HepG2 (cell line): ENCODE results near the gene GGA1. TPM values are rescaled to one million over a fixed set of nuclear protein-coding genes. Genes with fewer than 3 reads are reported as not detected.

ENCODE experiments used
- ATAC-seq: fragments of 200-7000 bp; cut with Tn5 transposase; 3 replicates; pipeline ENCODE4 v1.9.1; 2020; ENCODE audit warnings: mild to moderate bottlenecking, moderate library complexity
- BruUV-seq: library from RNA; stranded (reverse); fragments of 400-500 nt; replicated peaks from 2 replicates; lab custom pipeline; 2021; lab: Mats Ljungman, UMichigan
- CTCF ChIA-PET: fragments of 300-600 bp; formaldehyde crosslinking; extraction: SDS; loops from one replicate; lab custom pipeline; 2021; ENCODE audit warnings: low total read pairs, inconsistent platforms, low intra/inter-chr PET ratio; lab: Yijun Ruan, JAX
- POLR2A ChIA-PET: fragments of 350-600 bp; sonication (Branson Sonifier 250); formaldehyde crosslinking; loops from one replicate; lab custom pipeline; 2020; ENCODE audit warnings: antibody characterized with exemption, inconsistent platforms; lab: Yijun Ruan, JAX
- DNase-seq: peaks from one replicate; pipeline ENCODE4 v3.0.0-alpha.2; 2015; ENCODE audit warnings: low spot score
- FAIRE-seq: peaks from 3 replicates; lab custom pipeline; 2011; peaks lifted over from hg19 to GRCh38; lab: Jason Lieb, UNC
- H2AFZ ChIP-seq: one replicate; pipeline ENCODE4 v1.6.1; 2011; ENCODE audit warnings: low read length, inconsistent platforms
- H3K27ac ChIP-seq: fragments of 300-600 bp; 3 replicates; pipeline ENCODE4 v1.8.0; 2011; ENCODE audit warnings: mixed run types, mild to moderate bottlenecking, mixed read lengths, low read length, inconsistent platforms; ENCODE audit not compliant: insufficient read depth; ENCODE audit errors: extremely low read length
- H3K27me3 ChIP-seq, 2 experiments: fragments of 200-600 bp in 1 of 2; 2 replicates in 1 of 2; 3 replicates in 1 of 2; pipeline versions ENCODE4 v1.6.0 to v1.8.0; 2011; ENCODE audit warnings: low read length in 2 of 2, mild to moderate bottlenecking in 2 of 2, moderate library complexity in 2 of 2, inconsistent platforms in 1 of 2; ENCODE audit not compliant: insufficient read depth in 2 of 2, control insufficient read depth in 1 of 2
- H3K36me3 ChIP-seq, 2 experiments: fragments of 200-600 bp in 1 of 2; replicated peaks in 1 of 2; 2 replicates in 1 of 2; 3 replicates in 1 of 2; pipeline versions ENCODE4 v1.5.1 to v1.8.0; 2011; ENCODE audit warnings: low read length in 2 of 2, inconsistent platforms in 1 of 2; ENCODE audit not compliant: insufficient read depth in 2 of 2, control insufficient read depth in 1 of 2
- H3K4me1 ChIP-seq: 2 replicates; pipeline ENCODE4 v1.5.1; 2012; ENCODE audit warnings: low read length, inconsistent platforms; ENCODE audit not compliant: insufficient read depth
- H3K4me2 ChIP-seq: 2 replicates; pipeline ENCODE4 v1.6.0; 2011; ENCODE audit warnings: low read depth, low read length, inconsistent platforms
- H3K4me3 ChIP-seq, 3 experiments: fragments of 200-600 bp in 1 of 3; sonication (generic), shearing (Covaris generic) in 1 of 3; replicated peaks in 1 of 3; 2 replicates each; pipeline ENCODE4 v1.5.1; 2011 to 2016; ENCODE audit warnings: low read length in 3 of 3, inconsistent platforms in 2 of 3, low read depth in 2 of 3, mild to moderate bottlenecking in 2 of 3, control low read depth in 1 of 3, mixed read lengths in 1 of 3; ENCODE audit not compliant: insufficient read depth in 1 of 3
- H3K79me2 ChIP-seq: one replicate; pipeline ENCODE4 v1.6.1; 2011; ENCODE audit warnings: low read length, inconsistent platforms; ENCODE audit not compliant: insufficient read depth
- H3K9ac ChIP-seq: 2 replicates; pipeline ENCODE4 v1.6.0; 2011; ENCODE audit warnings: mild to moderate bottlenecking, low read depth, low read length, inconsistent platforms; ENCODE audit not compliant: insufficient read depth
- H3K9me3 ChIP-seq: 2 replicates; pipeline ENCODE4 v1.5.1; 2012; ENCODE audit warnings: mild to moderate bottlenecking, low read length
- H4K20me1 ChIP-seq: 2 replicates; pipeline ENCODE4 v1.6.0; 2011; ENCODE audit warnings: inconsistent platforms, mild to moderate bottlenecking, low read length, moderate library complexity; ENCODE audit not compliant: insufficient read depth
- BRCA1 ChIP-seq: sonication (generic); formaldehyde crosslinking; IDR thresholded peaks from 2 replicates; pipeline ENCODE4 v1.4.0; 2020; ENCODE audit warnings: missing genetic modification reagents
- GATAD2A ChIP-seq: IDR thresholded peaks from 2 replicates; pipeline ENCODE4 v1.6.1; 2016
- HNF1B ChIP-seq: sonication (generic); formaldehyde crosslinking; IDR thresholded peaks from 2 replicates; pipeline ENCODE4 v1.5.1; 2020; ENCODE audit warnings: mild to moderate bottlenecking, moderate library complexity, missing genetic modification reagents
- PAWR ChIP-seq: sonication (generic); formaldehyde crosslinking; IDR thresholded peaks from 2 replicates; pipeline ENCODE4 v1.4.0; 2020; ENCODE audit warnings: missing genetic modification reagents, mild to moderate bottlenecking, borderline replicate concordance
- PAXIP1 ChIP-seq: sonication (generic); formaldehyde crosslinking; conservative IDR thresholded peaks from 2 replicates; pipeline ENCODE4 v1.4.0; 2020; ENCODE audit warnings: mild to moderate bottlenecking, missing genetic modification reagents, moderate library complexity
- PREB ChIP-seq: sonication (generic); formaldehyde crosslinking; IDR thresholded peaks from 2 replicates; pipeline ENCODE4 v1.4.0; 2020; ENCODE audit warnings: missing genetic modification reagents
- PRMT3 ChIP-seq: sonication (generic); formaldehyde crosslinking; IDR thresholded peaks from 2 replicates; pipeline ENCODE4 v1.8.1; 2022; ENCODE audit warnings: low read depth, mild to moderate bottlenecking, moderate library complexity, missing genetic modification reagents, borderline replicate concordance
- TBP ChIP-seq: sonication (generic); formaldehyde crosslinking; IDR thresholded peaks from 2 replicates; pipeline ENCODE4 v1.5.0; 2020; ENCODE audit warnings: missing genetic modification reagents
- ZFY ChIP-seq: sonication (generic); formaldehyde crosslinking; IDR thresholded peaks from 2 replicates; pipeline ENCODE4 v1.4.0; 2020; ENCODE audit warnings: missing genetic modification reagents
- ZNF430 ChIP-seq: sonication (generic); formaldehyde crosslinking; IDR thresholded peaks from 2 replicates; pipeline ENCODE4 v1.9.0; 2021; ENCODE audit warnings: mild to moderate bottlenecking, missing genetic modification reagents
- ZNF501 ChIP-seq: sonication (generic); formaldehyde crosslinking; IDR thresholded peaks from 2 replicates; pipeline ENCODE4 v1.5.1; 2020; ENCODE audit warnings: mild to moderate bottlenecking, moderate library complexity, missing genetic modification reagents
- ZNF512 ChIP-seq: sonication (generic); formaldehyde crosslinking; IDR thresholded peaks from 2 replicates; pipeline ENCODE4 v1.4.0; 2020; ENCODE audit warnings: mild to moderate bottlenecking, missing genetic modification reagents
- ZNF572 ChIP-seq: sonication (generic); formaldehyde crosslinking; IDR thresholded peaks from 2 replicates; pipeline ENCODE4 v1.5.1; 2020; ENCODE audit warnings: mild to moderate bottlenecking, missing genetic modification reagents
- ZNF639 ChIP-seq: conservative IDR thresholded peaks from 2 replicates; pipeline ENCODE4 v1.6.1; 2018; ENCODE audit warnings: missing genetic modification reagents
- ZSCAN12 ChIP-seq: sonication (generic); formaldehyde crosslinking; IDR thresholded peaks from 2 replicates; pipeline ENCODE4 v1.9.0; 2021; ENCODE audit warnings: mild to moderate bottlenecking, missing genetic modification reagents
- WGBS: methylation state at CpG from one replicate; pipeline ENCODE4 v1.1.6; 2017; ENCODE audit warnings: low lambda C conversion rate; 5-methylcytosine and 5-hydroxymethylcytosine counted together
- in situ Hi-C: cut with HindIII; loops from 2 replicates; pipeline ENCODE4 v1.10.0; 2017; ENCODE audit warnings: low pct_unique_long_range_greater_than_20kb; ENCODE audit not compliant: extremely low pct_ligation_motif_present
- intact Hi-C: fragments of 100-400 bp; cut with micrococcal nuclease; formaldehyde crosslinking; loops from one replicate; pipeline ENCODE4 v1.10.0; 2022; ENCODE audit not compliant: unreplicated experiment
- polyA plus RNA-seq, 8 experiments: library from polyadenylated mRNA; depleted of rRNA in 3 of 8; stranded (reverse) in 7 of 8; unstranded in 1 of 8; fragments of >200 nt; fragmentation: Illumina TruSeq in 4 of 8; extraction: Trizol in 4 of 8; gene quantifications; 2 replicates each; pipeline versions ENCODE4 v1.2.1 to v1.2.3, GENCODE V29; 2011 to 2016; ENCODE audit warnings: low read depth in 4 of 8, missing spikeins in 1 of 8, mixed read lengths in 1 of 8; ENCODE audit not compliant: insufficient read depth in 1 of 8
- total RNA-seq, 5 experiments: library from RNA; depleted of rRNA; stranded (reverse); fragments of >200 nt; fragmentation: Illumina TruSeq; extraction: Trizol; gene quantifications; 2 replicates each; pipeline ENCODE4 v1.2.3, GENCODE V29; 2016; ENCODE audit warnings: low read depth in 1 of 5

GGA1 gene
- total and polyA plus RNA-seq, 2 of the 13 experiments (the other 11 are each of a cell fraction or from before 2014, with no cell fraction given) = 29.1 to 87.2 TPM

GRCh38 chr22:37641561-37641949 lies 32.9 kb downstream of the GGA1 start:
- Histone ChIP-seq H2AFZ (no peak overlapping the region), H3K79me2 (peaks cover 10% of the 10 kb centered on the region), H3K36me3 (peaks cover 10 to 23% of the 10 kb centered on the region in 2 experiments; a peak in 4 of 5 replicates), H3K27me3 (no peaks in the 10 kb centered on the region), H3K4me3 (peak overlapping the region in 1 of 3 experiments; percentile 86; a peak in 1 of 6 replicates), H3K4me1 (peaks cover 58% of the 10 kb centered on the region), H3K27ac (peak overlapping the region; percentile 52), H3K9ac (no peak overlapping the region), H3K9me3 (no peaks in the 10 kb centered on the region), H4K20me1 (0 out of 2 replicates have a peak, but pooled peaks cover 4% of the 10 kb centered on the region), H3K4me2 (peak overlapping the region; percentile 90; the same call in 1 of the 2 replicates)
- 89% methylated on average over 4 of the region's 5 CpGs for WGBS
- in situ Hi-C loops (no loop called here), intact Hi-C loops (no loop called here)
- ChIA-PET CTCF (no interaction called here), POLR2A (interaction anchor here (1.0 to 15.8 kb wide), 4 partner anchors 8 to 92 kb away, joined by 3 to 242 read pairs (median 12); partner anchors contain the start of genes GGA1 and PDXP)
- no TSS peak for BruUV-seq
- FAIRE-seq (no peak), ATAC-seq (no peak), DNase-seq (no peak)
- TF ChIP-seq ZNF430 (no peak), PREB (CRISPR knock-in tag) (no peak), ZNF501 (CRISPR knock-in tag) (0 out of 2 replicates have a peak, but pooled peaks have one; percentile 10), HNF1B (CRISPR knock-in tag) (no peak), TBP (CRISPR knock-in tag) (no peak), ZNF572 (peak; percentile 4; the same call in 1 of the 2 replicates), GATAD2A (CRISPR knock-in tag) (no peak), ZSCAN12 (CRISPR knock-in tag) (no peak), PRMT3 (CRISPR knock-in tag) (no peak), BRCA1 (CRISPR knock-in tag) (no peak), ZNF639 (CRISPR knock-in tag) (no peak), ZNF512 (CRISPR knock-in tag) (no peak), PAWR (no peak), ZFY (no peak), PAXIP1 (CRISPR knock-in tag) (0 out of 2 replicates have a peak, but pooled peaks have one; percentile 10)
